HEK293 (cell line): ENCODE data around the gene BTRC.

Experiments used
- CTCF ChIA-PET: fragments of 350-600 bp; formaldehyde crosslinking; extraction: SDS; loops from one replicate; lab custom pipeline; 2021; ENCODE audit warnings: antibody characterized with exemption; lab: Yijun Ruan, JAX
- POLR2A ChIA-PET: fragments of 300-600 bp; formaldehyde crosslinking; extraction: SDS; loops from one replicate; lab custom pipeline; 2020; ENCODE audit warnings: antibody characterized with exemption, inconsistent platforms; lab: Yijun Ruan, JAX
- H3K27ac ChIP-seq: fragments of 200-500 bp; sonication (Bioruptor generic); 2 replicates; pipeline ENCODE4 v1.5.1; 2014; ENCODE audit warnings: low read depth, low read length, control low read depth, inconsistent platforms; ENCODE audit errors: extremely low read depth
- H3K36me3 ChIP-seq, 2 experiments: fragments of 200-500 bp in 1 of 2; sonication (Bioruptor generic) in 1 of 2; 1 replicate in 1 of 2; 2 replicates in 1 of 2; pipeline ENCODE4 v1.5.1; 2014 to 2017; ENCODE audit warnings: inconsistent platforms in 2 of 2, low read length in 2 of 2; ENCODE audit not compliant: control insufficient read depth in 2 of 2, insufficient read depth in 1 of 2
- H3K4me1 ChIP-seq: fragments of 200-500 bp; sonication (Bioruptor generic); 2 replicates; pipeline ENCODE4 v1.5.1; 2014; ENCODE audit warnings: mild to moderate bottlenecking, low read length, inconsistent platforms; ENCODE audit not compliant: control insufficient read depth, insufficient read depth
- H3K4me3 ChIP-seq: 2 replicates; pipeline ENCODE4 v1.5.1; 2011; ENCODE audit warnings: low read depth, mild to moderate bottlenecking, control low read depth, low read length, moderate library complexity
- H3K9me3 ChIP-seq: fragments of 200-500 bp; sonication (Bioruptor generic); 2 replicates; pipeline ENCODE4 v1.5.1; 2014; ENCODE audit warnings: low read depth, low read length, inconsistent platforms; ENCODE audit not compliant: control insufficient read depth, insufficient read depth
- BCL11B ChIP-seq: fragments of 450-650 bp; formaldehyde crosslinking; IDR thresholded peaks from 2 replicates; pipeline ENCODE4 v1.5.1; 2016; ENCODE audit warnings: low read depth, missing biosample characterization, missing genetic modification characterization
- HOXA7 ChIP-seq: sonication (generic); formaldehyde crosslinking; IDR thresholded peaks from 2 replicates; pipeline ENCODE4 v1.8.1; 2022; ENCODE audit warnings: missing genetic modification reagents, borderline replicate concordance
- MZF1 ChIP-seq: fragments of 450-650 bp; formaldehyde crosslinking; IDR thresholded peaks from 2 replicates; pipeline ENCODE4 v1.5.1; 2017; ENCODE audit warnings: missing biosample characterization, missing genetic modification characterization, borderline replicate concordance
- OVOL3 ChIP-seq: fragments of 450-650 bp; formaldehyde crosslinking; IDR thresholded peaks from 2 replicates; pipeline ENCODE4 v1.5.1; 2016; ENCODE audit warnings: missing biosample characterization, missing genetic modification characterization
- SALL2 ChIP-seq: fragments of 450-650 bp; formaldehyde crosslinking; IDR thresholded peaks from 2 replicates; pipeline ENCODE4 v1.5.0; 2017; ENCODE audit warnings: missing biosample characterization, mild to moderate bottlenecking, missing genetic modification characterization, borderline replicate concordance
- ZBTB1 ChIP-seq: fragments of 450-650 bp; formaldehyde crosslinking; IDR thresholded peaks from 2 replicates; pipeline ENCODE4 v1.5.1; 2016; ENCODE audit warnings: missing biosample characterization, missing genetic modification characterization
- ZNF132 ChIP-seq: fragments of 450-650 bp; formaldehyde crosslinking; IDR thresholded peaks from 2 replicates; pipeline ENCODE4 v1.5.1; 2017; ENCODE audit warnings: missing biosample characterization, missing genetic modification characterization, borderline replicate concordance
- ZNF140 ChIP-seq: fragments of 450-650 bp; formaldehyde crosslinking; IDR thresholded peaks from 2 replicates; pipeline ENCODE4 v1.5.1; 2016; ENCODE audit warnings: missing biosample characterization, missing genetic modification characterization
- ZNF157 ChIP-seq: fragments of 450-650 bp; formaldehyde crosslinking; IDR thresholded peaks from 2 replicates; pipeline ENCODE4 v1.5.1; 2016; ENCODE audit warnings: missing biosample characterization, missing genetic modification characterization
- ZNF23 ChIP-seq: fragments of 450-650 bp; formaldehyde crosslinking; IDR thresholded peaks from 2 replicates; pipeline ENCODE4 v1.5.1; 2016; ENCODE audit warnings: missing biosample characterization, missing genetic modification characterization, borderline replicate concordance
- ZNF26 ChIP-seq: fragments of 450-650 bp; formaldehyde crosslinking; IDR thresholded peaks from 2 replicates; pipeline ENCODE4 v1.5.1; 2016; ENCODE audit warnings: missing biosample characterization, missing genetic modification characterization
- ZNF311 ChIP-seq: fragments of 450-650 bp; formaldehyde crosslinking; IDR thresholded peaks from 2 replicates; pipeline ENCODE4 v1.5.1; 2017; ENCODE audit warnings: missing biosample characterization, missing genetic modification characterization, borderline replicate concordance
- ZNF335 ChIP-seq: fragments of 450-650 bp; formaldehyde crosslinking; conservative IDR thresholded peaks from 2 replicates; pipeline ENCODE4 v1.5.1; 2016; ENCODE audit warnings: missing biosample characterization, missing genetic modification characterization
- ZNF350 ChIP-seq: fragments of 450-650 bp; formaldehyde crosslinking; IDR thresholded peaks from 2 replicates; pipeline ENCODE4 v1.5.0; 2017; ENCODE audit warnings: missing biosample characterization, mild to moderate bottlenecking, missing genetic modification characterization
- ZNF362 ChIP-seq: fragments of 450-650 bp; formaldehyde crosslinking; IDR thresholded peaks from 2 replicates; pipeline ENCODE4 v1.5.1; 2016; ENCODE audit warnings: missing biosample characterization, missing genetic modification characterization
- ZNF426 ChIP-seq: fragments of 450-650 bp; formaldehyde crosslinking; IDR thresholded peaks from 2 replicates; pipeline ENCODE4 v1.5.1; 2017; ENCODE audit warnings: missing biosample characterization, missing genetic modification characterization, mild to moderate bottlenecking, inconsistent platforms, moderate library complexity
- ZNF433 ChIP-seq: fragments of 450-650 bp; formaldehyde crosslinking; IDR thresholded peaks from 2 replicates; pipeline ENCODE4 v1.5.1; 2016; ENCODE audit warnings: missing biosample characterization, missing genetic modification characterization, low read depth
- ZNF645 ChIP-seq: fragments of 450-650 bp; formaldehyde crosslinking; IDR thresholded peaks from 2 replicates; pipeline ENCODE4; 2016; ENCODE audit warnings: missing biosample characterization, missing genetic modification characterization
- ZNF707 ChIP-seq: fragments of 450-650 bp; formaldehyde crosslinking; IDR thresholded peaks from 2 replicates; pipeline ENCODE4 v1.5.1; 2016; ENCODE audit warnings: missing biosample characterization, missing genetic modification characterization
- ZNF837 ChIP-seq: fragments of 450-650 bp; formaldehyde crosslinking; IDR thresholded peaks from 2 replicates; pipeline ENCODE4 v1.5.1; 2016; ENCODE audit warnings: missing biosample characterization, missing genetic modification characterization
- TF ChIP-seq, protein P1 (sequence below): fragments of 450-650 bp; formaldehyde crosslinking; IDR thresholded peaks from 2 replicates; pipeline ENCODE4 v1.5.1; 2017; ENCODE audit warnings: missing biosample characterization, missing genetic modification characterization
- TF ChIP-seq, protein P2 (sequence below): fragments of 450-650 bp; formaldehyde crosslinking; IDR thresholded peaks from 2 replicates; pipeline ENCODE4 v1.5.1; 2016; ENCODE audit warnings: missing biosample characterization, missing genetic modification characterization, borderline replicate concordance

The BTRC gene

DNA sequence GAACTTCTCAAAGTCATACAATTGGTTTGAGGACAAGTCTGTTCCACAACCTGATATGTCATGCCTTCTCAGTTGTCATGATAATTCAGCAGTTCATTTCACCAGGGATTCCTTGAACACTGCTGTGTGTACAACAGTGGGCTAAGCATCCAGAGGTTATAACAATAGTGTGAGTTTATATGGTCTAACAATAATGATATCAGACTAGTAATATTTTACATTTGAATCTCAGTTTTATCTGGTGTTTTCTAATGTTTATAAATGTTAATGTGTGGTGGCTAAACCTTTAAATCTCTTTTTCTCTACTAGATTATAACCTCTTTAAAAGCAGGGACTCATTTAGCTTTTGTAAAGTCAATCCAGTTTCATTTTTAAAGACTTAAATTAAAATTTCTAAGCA is 48.7 kb downstream of the BTRC start (continued):
- TF ChIP-seq SALL2 (tag by site-specific recombination) (no peak), ZNF433 (tag by site-specific recombination) (no peak), ZNF132 (tag by site-specific recombination) (no peak), ZBTB1 (tag by site-specific recombination) (no peak), ZNF645 (no peak)
- TF ChIP-seq, protein P1, sequence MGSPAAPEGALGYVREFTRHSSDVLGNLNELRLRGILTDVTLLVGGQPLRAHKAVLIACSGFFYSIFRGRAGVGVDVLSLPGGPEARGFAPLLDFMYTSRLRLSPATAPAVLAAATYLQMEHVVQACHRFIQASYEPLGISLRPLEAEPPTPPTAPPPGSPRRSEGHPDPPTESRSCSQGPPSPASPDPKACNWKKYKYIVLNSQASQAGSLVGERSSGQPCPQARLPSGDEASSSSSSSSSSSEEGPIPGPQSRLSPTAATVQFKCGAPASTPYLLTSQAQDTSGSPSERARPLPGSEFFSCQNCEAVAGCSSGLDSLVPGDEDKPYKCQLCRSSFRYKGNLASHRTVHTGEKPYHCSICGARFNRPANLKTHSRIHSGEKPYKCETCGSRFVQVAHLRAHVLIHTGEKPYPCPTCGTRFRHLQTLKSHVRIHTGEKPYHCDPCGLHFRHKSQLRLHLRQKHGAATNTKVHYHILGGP (tag by site-specific recombination) = no peak

DNA sequence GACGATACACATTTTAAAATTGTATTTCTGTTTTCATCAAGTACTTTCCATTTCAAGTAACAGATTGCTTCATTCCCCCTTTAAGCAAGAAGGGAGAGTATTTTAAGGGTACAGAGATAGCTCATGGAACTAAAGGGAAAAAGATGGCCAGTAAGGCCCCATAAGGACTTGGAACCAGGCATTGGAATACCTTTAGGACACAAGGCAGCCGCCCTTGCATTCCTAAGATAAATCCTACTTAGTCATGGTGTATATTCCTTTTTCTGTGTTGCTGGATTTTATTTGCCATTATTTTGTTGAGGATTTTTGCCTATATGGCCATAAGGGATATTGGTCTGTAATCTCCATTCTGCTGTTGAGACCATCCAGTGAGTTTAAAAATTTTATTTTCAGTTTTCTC is 49.2 kb downstream of the BTRC start:
- Histone ChIP-seq H3K27ac (no peak overlapping the region), H3K4me1 (0 out of 2 replicates have a peak, but pooled peaks cover 3% of the 10 kb centered on the region), H3K9me3 (no peaks in the 10 kb centered on the region), H3K4me3 (no peak overlapping the region), H3K36me3 (peaks cover 0 to 9% of the 10 kb centered on the region in 2 experiments; a peak in 1 of 3 replicates)
- TF ChIP-seq HOXA7 (no peak), ZNF157 (no peak), ZNF140 (tag by site-specific recombination) (no peak), ZNF350 (tag by site-specific recombination) (no peak), ZNF837 (tag by site-specific recombination) (no peak), ZNF707 (tag by site-specific recombination) (no peak), BCL11B (tag by site-specific recombination) (no peak), OVOL3 (tag by site-specific recombination) (no peak), ZNF426 (tag by site-specific recombination) (no peak), ZNF335 (tag by site-specific recombination) (no peak), ZNF23 (tag by site-specific recombination) (no peak)
- TF ChIP-seq, protein P2, sequence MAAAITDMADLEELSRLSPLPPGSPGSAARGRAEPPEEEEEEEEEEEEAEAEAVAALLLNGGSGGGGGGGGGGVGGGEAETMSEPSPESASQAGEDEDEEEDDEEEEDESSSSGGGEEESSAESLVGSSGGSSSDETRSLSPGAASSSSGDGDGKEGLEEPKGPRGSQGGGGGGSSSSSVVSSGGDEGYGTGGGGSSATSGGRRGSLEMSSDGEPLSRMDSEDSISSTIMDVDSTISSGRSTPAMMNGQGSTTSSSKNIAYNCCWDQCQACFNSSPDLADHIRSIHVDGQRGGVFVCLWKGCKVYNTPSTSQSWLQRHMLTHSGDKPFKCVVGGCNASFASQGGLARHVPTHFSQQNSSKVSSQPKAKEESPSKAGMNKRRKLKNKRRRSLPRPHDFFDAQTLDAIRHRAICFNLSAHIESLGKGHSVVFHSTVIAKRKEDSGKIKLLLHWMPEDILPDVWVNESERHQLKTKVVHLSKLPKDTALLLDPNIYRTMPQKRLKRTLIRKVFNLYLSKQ (tag by site-specific recombination) = no peak
- ChIA-PET CTCF (interaction anchor here (0.6 to 1.0 kb wide), 5 partner anchors 16 to 1751 kb away, joined by 3 to 7 read pairs (median 3); no protein-coding TSS in a partner anchor), POLR2A (no interaction called here)

DNA sequence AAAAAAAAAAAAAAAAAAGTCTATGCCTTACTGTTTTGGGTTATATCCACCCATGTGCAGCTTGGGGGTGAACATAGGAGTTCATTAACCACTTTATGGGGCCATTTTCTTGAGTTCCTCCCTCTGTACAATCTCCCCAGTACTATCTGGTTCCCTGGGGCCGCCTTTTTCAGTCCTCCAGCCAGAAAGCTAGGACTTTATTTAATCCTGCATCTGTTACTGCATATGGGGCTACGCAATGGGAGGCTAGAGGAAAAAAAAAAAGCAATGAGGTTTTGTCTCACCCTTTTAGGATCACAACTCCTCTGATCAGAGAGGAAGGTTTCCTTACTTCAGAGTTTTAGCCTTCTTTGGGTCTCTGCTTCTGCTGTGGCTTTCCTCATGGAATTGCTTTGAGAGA is 51.0 kb downstream of the BTRC start:
- TF ChIP-seq MZF1 (tag by site-specific recombination) (no peak), ZNF26 (tag by site-specific recombination) (no peak), ZNF311 (tag by site-specific recombination) (no peak), ZNF362 (tag by site-specific recombination) (0 out of 2 replicates have a peak, but pooled peaks have one; percentile 18)
- TF ChIP-seq, all 188 proteins: peak for 1
- peaks cover 5 to 14% of the 10 kb centered on the region in 2 experiments; a peak in 2 of 3 replicates for H3K36me3 ChIP-seq
- H3K9me3 ChIP-seq = no peaks in the 10 kb centered on the region
- H3K27ac ChIP-seq = no peak overlapping the region
- no peak overlapping the region for H3K4me3 ChIP-seq
- ChIA-PET POLR2A (no interaction called here), CTCF (interaction anchor here (0.6 kb wide), 1 partner anchor 15 kb away, joined by 6 read pairs; no protein-coding TSS in a partner anchor)
- 0 out of 2 replicates have a peak, but pooled peaks cover 3% of the 10 kb centered on the region for H3K4me1 ChIP-seq
